Neural cell (in vitro differentiated cells): ENCODE results near the gene DHRS9. TPM values are rescaled to one million over a fixed set of nuclear protein-coding genes. Genes with fewer than 3 reads are reported as not detected.

ENCODE experiments used
- H2AFZ ChIP-seq: fragments of 200-600, 300-800 bp; sonication (generic), shearing (Covaris generic); 2 replicates; pipeline ENCODE4 v1.6.0; 2014; ENCODE audit warnings: low read depth, mild to moderate bottlenecking, antibody characterized with exemption, low read length, moderate library complexity
- H3F3A ChIP-seq: fragments of 200-600 bp; shearing (Covaris generic); 2 replicates; pipeline ENCODE4 v1.6.1; 2016; ENCODE audit warnings: mild to moderate bottlenecking, moderate library complexity, mixed read lengths, antibody characterized with exemption, low read length; ENCODE audit not compliant: insufficient read depth, poor library complexity, severe bottlenecking
- H3K27ac ChIP-seq: fragments of 200-600, 300-800 bp; sonication (generic), shearing (Covaris generic); 2 replicates; pipeline ENCODE4 v1.5.1; 2014; ENCODE audit warnings: mild to moderate bottlenecking, low read length, moderate library complexity
- H3K27me3 ChIP-seq: fragments of 300-800, 200-600 bp; sonication (generic), shearing (Covaris generic); 2 replicates; pipeline ENCODE4 v1.6.0; 2014; ENCODE audit warnings: mild to moderate bottlenecking, low read depth, low read length, moderate library complexity; ENCODE audit not compliant: insufficient read depth
- H3K36me3 ChIP-seq: fragments of 300-800, 200-600 bp; sonication (generic), shearing (Covaris generic); 2 replicates; pipeline ENCODE4 v1.5.1; 2014; ENCODE audit warnings: mild to moderate bottlenecking, antibody characterized with exemption, low read length, moderate library complexity; ENCODE audit not compliant: insufficient read depth
- H3K4me2 ChIP-seq: fragments of 300-800, 200-600 bp; sonication (generic), shearing (Covaris generic); 2 replicates; pipeline ENCODE4 v1.6.0; 2014; ENCODE audit warnings: mild to moderate bottlenecking, low read length
- H3K4me3 ChIP-seq: fragments of 300-800, 200-600 bp; sonication (generic), shearing (Covaris generic); 2 replicates; pipeline ENCODE4 v1.5.1; 2014; ENCODE audit warnings: mild to moderate bottlenecking, low read length, moderate library complexity
- H3K79me2 ChIP-seq: fragments of 200-600 bp; shearing (Covaris generic); replicated peaks from 2 replicates; pipeline ENCODE4 v1.6.0; 2014; ENCODE audit warnings: mild to moderate bottlenecking, low read length, moderate library complexity; ENCODE audit not compliant: insufficient read depth
- H3K9ac ChIP-seq: fragments of 300-800, 200-600 bp; sonication (generic), shearing (Covaris generic); 2 replicates; pipeline ENCODE4 v1.6.1; 2016; ENCODE audit warnings: mild to moderate bottlenecking, low read length, mixed read lengths
- H3K9me2 ChIP-seq: fragments of 200-600 bp; shearing (Covaris generic); 2 replicates; pipeline ENCODE4 v1.6.1; 2016; ENCODE audit warnings: mild to moderate bottlenecking, low read length, mixed read lengths; ENCODE audit not compliant: insufficient read depth
- H3K9me3 ChIP-seq: fragments of 200-600, 300-800 bp; sonication (generic), shearing (Covaris generic); 2 replicates; pipeline ENCODE4 v1.6.1; 2016; ENCODE audit warnings: mild to moderate bottlenecking, mixed run types, low read length, moderate library complexity, mixed read lengths
- H4K20me1 ChIP-seq: fragments of 200-600 bp; shearing (Covaris generic); 2 replicates; pipeline ENCODE4 v1.6.1; 2016; ENCODE audit warnings: mild to moderate bottlenecking, mixed run types; ENCODE audit not compliant: insufficient read depth
- EP300 ChIP-seq: fragments of 450-650 bp; conservative IDR thresholded peaks from 2 replicates; pipeline ENCODE4 v1.6.1; 2014; ENCODE audit warnings: antibody characterized with exemption, mild to moderate bottlenecking, moderate library complexity; ENCODE audit not compliant: poor library complexity, severe bottlenecking
- EZH2 ChIP-seq: fragments of 200-600, 300-800 bp; shearing (Covaris generic), sonication (generic); IDR thresholded peaks from 2 replicates; pipeline ENCODE4 v1.6.1; 2014; ENCODE audit warnings: antibody characterized with exemption, low read length, borderline replicate concordance, mild to moderate bottlenecking; ENCODE audit not compliant: insufficient read depth, poor library complexity, severe bottlenecking
- MXI1 ChIP-seq: fragments of 450-650 bp; conservative IDR thresholded peaks from 2 replicates; pipeline ENCODE4 v1.6.1; 2014; ENCODE audit warnings: antibody characterized with exemption, mild to moderate bottlenecking; ENCODE audit not compliant: poor library complexity, severe bottlenecking
- POLR2AphosphoS5 ChIP-seq: IDR thresholded peaks from 2 replicates; pipeline ENCODE4 v1.6.1; 2012
- RAD21 ChIP-seq: fragments of 450-650 bp; conservative IDR thresholded peaks from 2 replicates; pipeline ENCODE4 v1.6.1; 2014; ENCODE audit warnings: antibody characterized with exemption, mild to moderate bottlenecking, moderate library complexity
- SMC3 ChIP-seq: fragments of 450-650 bp; conservative IDR thresholded peaks from 2 replicates; pipeline ENCODE4 v1.6.1; 2014; ENCODE audit warnings: antibody characterized with exemption, mild to moderate bottlenecking, moderate library complexity; ENCODE audit not compliant: poor library complexity
- TAF1 ChIP-seq: IDR thresholded peaks from 2 replicates; pipeline ENCODE4 v1.6.1; 2012; ENCODE audit warnings: low read depth
- polyA minus RNA-seq: library from RNA; depleted of rRNA, polyadenylated mRNA; stranded (reverse); fragments of >200 nt; gene quantifications from 2 replicates; pipeline ENCODE4 v1.2.3, GENCODE V29; 2014
- polyA plus RNA-seq: library from polyadenylated mRNA; depleted of rRNA; stranded (reverse); fragments of >200 nt; gene quantifications from 2 replicates; pipeline ENCODE4 v1.2.3, GENCODE V29; 2014
- TF ChIP-seq, protein P1 (sequence below): fragments of 450-650 bp; IDR thresholded peaks from 2 replicates; pipeline ENCODE4 v1.5.1; 2014; ENCODE audit warnings: antibody characterized with exemption, mild to moderate bottlenecking, moderate library complexity; ENCODE audit not compliant: poor library complexity, severe bottlenecking
- TF ChIP-seq, protein P2 (sequence below): IDR thresholded peaks from 2 replicates; pipeline ENCODE4 v1.6.1; 2012; ENCODE audit warnings: borderline replicate concordance

The DHRS9 gene
- polyA plus RNA-seq = not detected in 2 replicates
- polyA minus RNA-seq = not detected in 2 replicates

DNA sequence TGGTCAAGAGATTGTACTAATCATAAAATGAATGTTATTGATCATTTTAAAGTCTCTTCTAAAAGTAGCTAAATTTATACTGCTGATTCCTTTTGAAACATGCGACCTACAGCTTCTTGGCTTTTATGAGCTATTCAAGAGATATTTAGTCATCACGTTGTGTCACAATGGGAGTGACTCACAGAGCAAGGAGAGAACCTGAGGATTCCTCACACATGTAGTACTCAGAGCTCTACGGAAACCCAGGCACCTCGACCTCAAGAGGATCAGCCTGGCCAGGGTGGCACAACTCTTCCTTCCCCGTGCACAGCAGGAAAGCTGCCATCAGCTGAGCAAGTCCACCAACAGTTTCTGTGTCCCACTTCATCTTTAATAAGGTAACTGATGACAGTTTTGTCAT, at the start of gene DHRS9:
Gene DHRS9 (plus strand): TSS at position 223 of the 400 bp plus-strand sequence. CDS start 12,019 bp downstream, outside the sequence.
- no peak within 1 kb of the TSS for H3K27ac ChIP-seq
- H3K9me2 ChIP-seq = no peaks in the 10 kb centered on the region
- H3K27me3 ChIP-seq = no peaks in the 10 kb centered on the region
- TF ChIP-seq POLR2AphosphoS5 (no peak), MXI1 (no peak), EZH2 (no peak), RAD21 (no peak), EP300 (no peak), TAF1 (no peak), SMC3 (no peak)
- TF ChIP-seq, protein P1, sequence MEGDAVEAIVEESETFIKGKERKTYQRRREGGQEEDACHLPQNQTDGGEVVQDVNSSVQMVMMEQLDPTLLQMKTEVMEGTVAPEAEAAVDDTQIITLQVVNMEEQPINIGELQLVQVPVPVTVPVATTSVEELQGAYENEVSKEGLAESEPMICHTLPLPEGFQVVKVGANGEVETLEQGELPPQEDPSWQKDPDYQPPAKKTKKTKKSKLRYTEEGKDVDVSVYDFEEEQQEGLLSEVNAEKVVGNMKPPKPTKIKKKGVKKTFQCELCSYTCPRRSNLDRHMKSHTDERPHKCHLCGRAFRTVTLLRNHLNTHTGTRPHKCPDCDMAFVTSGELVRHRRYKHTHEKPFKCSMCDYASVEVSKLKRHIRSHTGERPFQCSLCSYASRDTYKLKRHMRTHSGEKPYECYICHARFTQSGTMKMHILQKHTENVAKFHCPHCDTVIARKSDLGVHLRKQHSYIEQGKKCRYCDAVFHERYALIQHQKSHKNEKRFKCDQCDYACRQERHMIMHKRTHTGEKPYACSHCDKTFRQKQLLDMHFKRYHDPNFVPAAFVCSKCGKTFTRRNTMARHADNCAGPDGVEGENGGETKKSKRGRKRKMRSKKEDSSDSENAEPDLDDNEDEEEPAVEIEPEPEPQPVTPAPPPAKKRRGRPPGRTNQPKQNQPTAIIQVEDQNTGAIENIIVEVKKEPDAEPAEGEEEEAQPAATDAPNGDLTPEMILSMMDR = no peak
- TF ChIP-seq, protein P2, sequence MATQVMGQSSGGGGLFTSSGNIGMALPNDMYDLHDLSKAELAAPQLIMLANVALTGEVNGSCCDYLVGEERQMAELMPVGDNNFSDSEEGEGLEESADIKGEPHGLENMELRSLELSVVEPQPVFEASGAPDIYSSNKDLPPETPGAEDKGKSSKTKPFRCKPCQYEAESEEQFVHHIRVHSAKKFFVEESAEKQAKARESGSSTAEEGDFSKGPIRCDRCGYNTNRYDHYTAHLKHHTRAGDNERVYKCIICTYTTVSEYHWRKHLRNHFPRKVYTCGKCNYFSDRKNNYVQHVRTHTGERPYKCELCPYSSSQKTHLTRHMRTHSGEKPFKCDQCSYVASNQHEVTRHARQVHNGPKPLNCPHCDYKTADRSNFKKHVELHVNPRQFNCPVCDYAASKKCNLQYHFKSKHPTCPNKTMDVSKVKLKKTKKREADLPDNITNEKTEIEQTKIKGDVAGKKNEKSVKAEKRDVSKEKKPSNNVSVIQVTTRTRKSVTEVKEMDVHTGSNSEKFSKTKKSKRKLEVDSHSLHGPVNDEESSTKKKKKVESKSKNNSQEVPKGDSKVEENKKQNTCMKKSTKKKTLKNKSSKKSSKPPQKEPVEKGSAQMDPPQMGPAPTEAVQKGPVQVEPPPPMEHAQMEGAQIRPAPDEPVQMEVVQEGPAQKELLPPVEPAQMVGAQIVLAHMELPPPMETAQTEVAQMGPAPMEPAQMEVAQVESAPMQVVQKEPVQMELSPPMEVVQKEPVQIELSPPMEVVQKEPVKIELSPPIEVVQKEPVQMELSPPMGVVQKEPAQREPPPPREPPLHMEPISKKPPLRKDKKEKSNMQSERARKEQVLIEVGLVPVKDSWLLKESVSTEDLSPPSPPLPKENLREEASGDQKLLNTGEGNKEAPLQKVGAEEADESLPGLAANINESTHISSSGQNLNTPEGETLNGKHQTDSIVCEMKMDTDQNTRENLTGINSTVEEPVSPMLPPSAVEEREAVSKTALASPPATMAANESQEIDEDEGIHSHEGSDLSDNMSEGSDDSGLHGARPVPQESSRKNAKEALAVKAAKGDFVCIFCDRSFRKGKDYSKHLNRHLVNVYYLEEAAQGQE = no peak
- H3K36me3 ChIP-seq = no peaks in the 10 kb centered on the region
- no peaks in the 10 kb centered on the region for H3K9me3 ChIP-seq
- no peak within 1 kb of the TSS for H2AFZ ChIP-seq
- H3F3A ChIP-seq = no peaks in the 10 kb centered on the region
- no peak within 1 kb of the TSS for H3K4me2 ChIP-seq
- no peak within 1 kb of the TSS for H3K4me3 ChIP-seq
- no peaks in the 10 kb centered on the region for H3K79me2 ChIP-seq
- H4K20me1 ChIP-seq = no peaks in the 10 kb centered on the region
- no peak within 1 kb of the TSS for H3K9ac ChIP-seq

DNA sequence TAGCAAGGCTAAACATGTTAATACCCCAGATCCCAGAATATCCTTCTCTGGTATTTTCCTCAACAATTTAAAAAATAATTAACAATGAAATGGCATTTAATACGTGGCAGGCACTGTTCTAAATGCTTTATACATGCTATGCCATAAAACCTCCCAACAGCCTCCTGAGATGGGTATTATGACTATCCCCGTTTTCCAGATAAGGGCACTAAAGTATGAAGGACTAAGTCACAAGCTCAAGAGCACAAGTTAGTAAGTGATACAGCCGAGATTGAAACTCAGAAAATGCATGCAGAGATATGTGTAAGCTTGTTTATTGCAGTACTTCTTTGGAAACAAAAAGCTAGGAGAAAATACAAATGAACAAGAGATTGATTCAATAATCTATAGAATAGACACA, 46.2 kb upstream of the DHRS9 start:
- Histone ChIP-seq H3K4me3 (no peak overlapping the region), H3K27me3 (no peaks in the 10 kb centered on the region), H3K9ac (no peak overlapping the region), H3K27ac (no peak overlapping the region), H2AFZ (no peak overlapping the region), H3K79me2 (no peaks in the 10 kb centered on the region), H4K20me1 (no peaks in the 10 kb centered on the region), H3K9me2 (no peaks in the 10 kb centered on the region), H3K36me3 (no peaks in the 10 kb centered on the region), H3K9me3 (no peaks in the 10 kb centered on the region), H3F3A (no peaks in the 10 kb centered on the region), H3K4me2 (no peak overlapping the region)
- TF ChIP-seq POLR2AphosphoS5 = no peak
- TF ChIP-seq MXI1 = no peak
- TF ChIP-seq, protein P1 = no peak
- no peak for TF ChIP-seq EP300
- TF ChIP-seq, protein P2 = no peak
- TF ChIP-seq TAF1 = no peak
- no peak for TF ChIP-seq EZH2
